ENCODE results near the gene MMP15. TPM values are rescaled to one million over a fixed set of nuclear protein-coding genes. Genes with fewer than 3 reads are reported as not detected.

MMP15 gene
- total RNA-seq, 2 experiments from 2014 or later = 0.46 to 0.71 TPM

- Mint-ChIP-seq H3K4me1 (ENCODE audit: low read depth) (peaks cover 10% of the 10 kb centered on the region), H3K36me3 (no peaks in the 10 kb centered on the region), H3K27me3 (no peaks in the 10 kb centered on the region), H3K4me3 (no peak overlapping the region), H3K9me3 (no peaks in the 10 kb centered on the region), H3K27ac (no peak overlapping the region)
- CTCF ChIA-PET = interaction anchor here (0.7 to 1.4 kb wide), 3 partner anchors 12 to 102 kb away, joined by 3 to 4 read pairs (median 3); no protein-coding TSS in a partner anchor
- DNase-seq = no peak
- POLR2A ChIA-PET = no interaction called here
- intact Hi-C loops (cut with micrococcal nuclease) = loop anchor here (2.0 to 10.0 kb wide), 4 partner anchors 173 to 463 kb away; partner anchors contain the start of gene CSNK2A2
Observed at GRCh38 chr16:58021661-58022551, 3.6 kb upstream of the MMP15 start.

GRCh38 chr16:58022601-58023371 lies 2.8 kb upstream of the MMP15 start:
- POLR2A ChIA-PET = no interaction called here
- no peaks in the 10 kb centered on the region for H3K27me3 Mint-ChIP-seq
- H3K9me3 Mint-ChIP-seq = no peaks in the 10 kb centered on the region
- intact Hi-C loops (cut with micrococcal nuclease) = loop anchor here (10.0 kb wide), 3 partner anchors 172 to 462 kb away; partner anchors contain the start of gene CSNK2A2
- peaks cover 10% of the 10 kb centered on the region for H3K4me1 Mint-ChIP-seq (ENCODE audit: low read depth)
- H3K36me3 Mint-ChIP-seq = no peaks in the 10 kb centered on the region
- CTCF ChIA-PET = interaction anchor here (1.1 to 2.4 kb wide), 4 partner anchors 9 to 264 kb away, joined by 3 to 10 read pairs (median 6); no protein-coding TSS in a partner anchor
- H3K4me3 Mint-ChIP-seq = no peak overlapping the region
- no peak overlapping the region for H3K27ac Mint-ChIP-seq
- DNase-seq = no peak

DNA sequence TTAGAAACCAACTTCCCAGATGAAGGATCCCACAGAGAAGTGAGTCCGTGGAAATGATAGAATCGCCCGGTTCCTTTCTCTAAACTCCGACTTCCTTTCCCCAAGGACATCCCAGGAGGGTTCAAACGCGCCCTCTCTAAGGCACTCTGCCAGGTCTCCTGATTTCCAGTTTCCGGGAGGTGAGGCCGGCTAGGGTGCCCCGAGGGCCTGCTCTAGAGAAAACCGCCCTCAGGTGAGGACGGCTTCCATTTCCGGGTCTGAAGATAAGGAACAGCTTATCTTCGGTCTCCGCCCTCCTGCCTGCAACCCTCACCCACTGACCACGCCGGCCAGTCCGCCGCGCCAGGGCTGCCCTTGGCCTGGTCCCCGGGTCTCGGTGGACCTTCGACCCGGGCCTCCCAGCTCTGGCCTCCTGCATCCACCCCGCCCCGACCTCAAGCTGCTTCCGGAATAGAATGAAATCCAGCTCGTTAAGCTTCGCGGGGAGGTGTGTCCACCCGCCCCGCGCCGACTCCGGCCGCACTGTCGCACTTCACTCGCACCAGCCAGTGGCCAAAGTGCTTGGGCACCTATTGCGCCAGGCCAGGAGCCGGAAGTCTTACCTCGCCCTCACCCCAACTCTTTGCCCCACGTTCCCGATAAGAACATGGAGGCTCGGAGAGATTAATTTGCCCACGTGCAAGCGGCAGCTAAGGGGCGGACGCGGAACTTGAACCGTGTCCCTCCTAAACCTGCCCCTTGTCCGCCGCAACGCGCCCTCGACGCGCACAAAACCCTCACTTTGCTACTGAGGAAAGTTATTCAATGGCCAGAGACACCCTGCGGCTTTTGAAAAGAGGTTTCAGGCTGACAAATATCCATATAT lies 836 bp upstream of the MMP15 start:
- intact Hi-C loops (cut with micrococcal nuclease) = loop anchor here (1.0 to 10.0 kb wide), 5 partner anchors 23 to 460 kb away; partner anchors contain the start of genes CFAP20, CSNK2A2 and USB1
- DNase-seq = peak; percentile 50
- no peaks in the 10 kb centered on the region for H3K36me3 Mint-ChIP-seq
- H3K9me3 Mint-ChIP-seq = no peaks in the 10 kb centered on the region
- no peaks in the 10 kb centered on the region for H3K27me3 Mint-ChIP-seq
- peak overlapping the region; percentile 56 for H3K27ac Mint-ChIP-seq
- ChIA-PET CTCF (interaction anchor here (1.2 to 2.4 kb wide), 5 partner anchors 7 to 105 kb away, joined by 3 to 10 read pairs (median 4); partner anchors contain the start of gene CFAP20), POLR2A (interaction anchor here (0.6 to 3.0 kb wide), 4 partner anchors 26 to 209 kb away, joined by 4 to 10 read pairs (median 5); partner anchors contain the start of gene CFAP20)
- peaks cover 10% of the 10 kb centered on the region for H3K4me1 Mint-ChIP-seq (ENCODE audit: low read depth)
- H3K4me3 Mint-ChIP-seq = peak overlapping the region; percentile 81

- Mint-ChIP-seq H3K4me3 (peak overlapping the region; percentile 39), H3K27ac (no peak overlapping the region), H3K27me3 (no peaks in the 10 kb centered on the region), H3K9me3 (no peaks in the 10 kb centered on the region), H3K36me3 (no peaks in the 10 kb centered on the region), H3K4me1 (ENCODE audit: low read depth) (peaks cover 7% of the 10 kb centered on the region)
- ChIA-PET POLR2A (interaction anchor here (3.0 kb wide), 1 partner anchor 103 kb away, joined by 10 read pairs; the partner anchor contains the start of gene CFAP20), CTCF (interaction anchor here (1.2 to 1.7 kb wide), 2 partner anchors 11 to 100 kb away, joined by 3 to 5 read pairs; no protein-coding TSS in a partner anchor)
- intact Hi-C loops (cut with micrococcal nuclease) = loop anchor here (10.0 kb wide), 3 partner anchors 169 to 459 kb away; partner anchors contain the start of gene CSNK2A2
- DNase-seq = peak; percentile 17
Observed at GRCh38 chr16:58026139-58026704, 668 bp downstream of the MMP15 start.

- intact Hi-C loops (cut with micrococcal nuclease) = loop anchor here (10.0 kb wide), 3 partner anchors 168 to 458 kb away; partner anchors contain the start of gene CSNK2A2
- ChIA-PET CTCF (interaction anchor here (1.7 kb wide), 1 partner anchor 100 kb away, joined by 5 read pairs; no protein-coding TSS in a partner anchor), POLR2A (no interaction called here)
Observed at GRCh38 chr16:58026705-58027160, 1.2 kb downstream of the MMP15 start.

GRCh38 chr16:58027161-58027915 lies 1.8 kb downstream of the MMP15 start:
- POLR2A ChIA-PET = no interaction called here
- Mint-ChIP-seq H3K4me3 (peak overlapping the region; percentile 39), H3K27ac (no peak overlapping the region), H3K4me1 (ENCODE audit: low read depth) (peaks cover 7% of the 10 kb centered on the region), H3K27me3 (no peaks in the 10 kb centered on the region), H3K9me3 (no peaks in the 10 kb centered on the region), H3K36me3 (no peaks in the 10 kb centered on the region)
- CTCF ChIA-PET = interaction anchor here (0.6 to 1.7 kb wide), 5 partner anchors 24 to 165 kb away, joined by 3 to 5 read pairs (median 3); no protein-coding TSS in a partner anchor
- intact Hi-C loops (cut with micrococcal nuclease) = loop anchor here (10.0 kb wide), 3 partner anchors 167 to 457 kb away; partner anchors contain the start of gene CSNK2A2
- no peak for DNase-seq

More at GRCh38 chr16:58026705-58027160, 1.2 kb downstream of the MMP15 start:
- Mint-ChIP-seq H3K9me3 (no peaks in the 10 kb centered on the region), H3K27me3 (no peaks in the 10 kb centered on the region), H3K27ac (no peak overlapping the region), H3K4me1 (ENCODE audit: low read depth) (peaks cover 7% of the 10 kb centered on the region), H3K4me3 (peak overlapping the region; percentile 39), H3K36me3 (no peaks in the 10 kb centered on the region)
- DNase-seq = peak; percentile 15

DNA sequence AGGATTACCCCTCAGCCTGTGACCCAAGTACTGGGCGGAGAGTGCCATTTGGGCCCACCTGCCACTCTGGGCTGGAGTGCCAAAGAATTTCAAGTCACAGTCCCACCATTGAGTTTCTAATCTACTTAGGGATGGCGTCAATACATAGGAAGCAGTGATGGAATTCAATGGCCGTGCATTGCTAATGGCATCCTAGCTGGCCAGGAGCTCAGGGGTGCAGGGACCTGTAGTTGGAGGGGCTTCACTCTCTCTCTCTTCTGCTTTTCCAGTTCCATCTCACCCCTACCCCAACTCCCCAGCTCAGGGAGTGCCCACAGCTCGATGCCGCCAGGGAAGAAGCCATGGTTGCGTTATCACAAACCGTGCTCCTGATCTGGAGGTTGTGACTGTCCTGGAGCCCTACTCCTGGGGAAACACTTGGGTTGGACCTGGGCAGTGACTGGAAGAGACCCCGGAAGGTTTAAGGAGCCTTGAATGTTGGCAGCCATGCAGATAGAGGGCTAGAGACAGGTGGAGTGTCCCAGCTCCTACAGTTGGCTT lies 2.4 kb downstream of the MMP15 start:
- no peaks in the 10 kb centered on the region for H3K27me3 Mint-ChIP-seq
- DNase-seq = no peak
- H3K27ac Mint-ChIP-seq = no peak overlapping the region
- no peak overlapping the region for H3K4me3 Mint-ChIP-seq
- intact Hi-C loops (cut with micrococcal nuclease) = loop anchor here (10.0 kb wide), 3 partner anchors 167 to 457 kb away; partner anchors contain the start of gene CSNK2A2
- no peaks in the 10 kb centered on the region for H3K9me3 Mint-ChIP-seq
- H3K36me3 Mint-ChIP-seq = no peaks in the 10 kb centered on the region
- peaks cover 7% of the 10 kb centered on the region for H3K4me1 Mint-ChIP-seq (ENCODE audit: low read depth)
- ChIA-PET POLR2A (no interaction called here), CTCF (interaction anchor here (0.7 to 0.9 kb wide), 3 partner anchors 25 to 99 kb away, joined by 3 read pairs; no protein-coding TSS in a partner anchor)

- Mint-ChIP-seq H3K4me3 (no peak overlapping the region), H3K27me3 (no peaks in the 10 kb centered on the region), H3K36me3 (no peaks in the 10 kb centered on the region), H3K9me3 (no peaks in the 10 kb centered on the region), H3K27ac (no peak overlapping the region), H3K4me1 (ENCODE audit: low read depth) (peaks cover 7% of the 10 kb centered on the region)
- ChIA-PET CTCF (interaction anchor here (0.9 kb wide), 1 partner anchor 69 kb away, joined by 3 read pairs; no protein-coding TSS in a partner anchor), POLR2A (no interaction called here)
- DNase-seq = no peak
- intact Hi-C loops (cut with micrococcal nuclease) = loop anchor here (10.0 kb wide), 3 partner anchors 166 to 456 kb away; partner anchors contain the start of gene CSNK2A2
Observed at GRCh38 chr16:58028541-58029070, 3.1 kb downstream of the MMP15 start.

GRCh38 chr16:58029410-58029809 lies 3.9 kb downstream of the MMP15 start:
- H3K27ac Mint-ChIP-seq = no peak overlapping the region
- H3K4me1 Mint-ChIP-seq (ENCODE audit: low read depth) = peaks cover 7% of the 10 kb centered on the region
- H3K9me3 Mint-ChIP-seq = no peaks in the 10 kb centered on the region
- no peaks in the 10 kb centered on the region for H3K36me3 Mint-ChIP-seq
- DNase-seq = no peak
- POLR2A ChIA-PET = no interaction called here
- no peak overlapping the region for H3K4me3 Mint-ChIP-seq
- intact Hi-C loops (cut with micrococcal nuclease) = loop anchor here (10.0 kb wide), 3 partner anchors 165 to 455 kb away; partner anchors contain the start of gene CSNK2A2
- CTCF ChIA-PET = interaction anchor here (0.9 kb wide), 1 partner anchor 68 kb away, joined by 3 read pairs; no protein-coding TSS in a partner anchor
- H3K27me3 Mint-ChIP-seq = no peaks in the 10 kb centered on the region
